ENCODE data around the gene TSNAXIP1. TPM values are rescaled to one million over a fixed set of nuclear protein-coding genes. Genes with fewer than 3 reads are reported as not detected.

TSNAXIP1 gene
- total and polyA plus RNA-seq, 10 of the 15 experiments (the other 5 are each of a cell fraction or from before 2014, with no cell fraction given), result 0.09 to 0.63 (median 0.37) TPM; not detected in 1

- intact Hi-C loops (cut with micrococcal nuclease; ENCODE audit: unreplicated experiment), result no loop called here
- no peaks in the 10 kb centered on the region for H3K79me2 ChIP-seq (ENCODE audit: control insufficient read depth, insufficient read depth, low read length)
- H3K27me3 ChIP-seq (replicated peaks in 1 of 2; ENCODE audit: control insufficient read depth in 2 of 2, insufficient read depth in 2 of 2, low read length in 1 of 2), result no peaks in the 10 kb centered on the region
- DNase-seq (ENCODE audit: low read depth, low spot score), result no peak
- H3K9ac ChIP-seq (ENCODE audit: control insufficient read depth, insufficient read depth, low read length), result no peak overlapping the region
- no peak for FAIRE-seq
- no peak overlapping the region for H2AFZ ChIP-seq (ENCODE audit: control insufficient read depth, low read depth, low read length)
- H3K4me1 ChIP-seq (ENCODE audit: control insufficient read depth, insufficient read depth, low read length), result no peaks in the 10 kb centered on the region
- ChIA-PET RAD21 (ENCODE audit: unreplicated experiment) (no interaction called here), SMC1A (ENCODE audit: uncharacterized antibody, unreplicated experiment) (no interaction called here), POLR2A (no interaction called here), CTCF (no interaction called here)
- BruUV-seq (replicated peaks), result no TSS peak
- WGBS (ENCODE audit: insufficient coverage, insufficient replicate concordance, low lambda C conversion rate, missing lambda C conversion rate), result 84% methylated on average over 2 of the region's 2 CpGs
- in situ Hi-C loops (cut with MboI), result no loop called here
- H3K27ac ChIP-seq (ENCODE audit: control insufficient read depth, insufficient read depth), result no peak overlapping the region
- H3K9me3 ChIP-seq (replicated peaks; ENCODE audit: control insufficient read depth, insufficient read depth, low read length), result no peaks in the 10 kb centered on the region
- H3K4me3 ChIP-seq, result no peak overlapping the region
- no peak overlapping the region for H3K4me2 ChIP-seq (ENCODE audit: control insufficient read depth, insufficient read depth)
- no peak for TF ChIP-seq POLR2AphosphoS2 (IDR thresholded peaks at IDR 0.05; ENCODE audit: low read depth, low read length)
- TF ChIP-seq USF1 (IDR thresholded peaks at IDR 0.05; ENCODE audit: borderline replicate concordance, extremely low read length, insufficient read depth, low read depth, low read length), result no peak
- no peak for TF ChIP-seq SMAD5 (IDR thresholded peaks at IDR 0.05; ENCODE audit: low read depth)
- ATAC-seq, result no peak
- H4K20me1 ChIP-seq (ENCODE audit: control insufficient read depth, insufficient read depth), result no peaks in the 10 kb centered on the region; the same call in 1 of the 2 replicates
- H3K36me3 ChIP-seq (ENCODE audit: control insufficient read depth in 2 of 2, insufficient read depth in 2 of 2, low read length in 1 of 2), result peaks cover 0 to under 1% of the 10 kb centered on the region in 2 experiments; a peak in 2 of 4 replicates
Measured at GRCh38 chr16:67822511-67822910, 15.8 kb downstream of the TSNAXIP1 start.

- Histone ChIP-seq H3K9me3 (replicated peaks; ENCODE audit: control insufficient read depth, insufficient read depth, low read length) (no peaks in the 10 kb centered on the region), H3K9ac (ENCODE audit: control insufficient read depth, insufficient read depth, low read length) (no peak overlapping the region), H3K4me3 (no peak overlapping the region), H3K27me3 (replicated peaks in 1 of 2; ENCODE audit: control insufficient read depth in 2 of 2, insufficient read depth in 2 of 2, low read length in 1 of 2) (no peaks in the 10 kb centered on the region), H3K36me3 (ENCODE audit: control insufficient read depth in 2 of 2, insufficient read depth in 2 of 2, low read length in 1 of 2) (peaks cover 3 to 4% of the 10 kb centered on the region in 2 experiments; a peak in 3 of 4 replicates), H3K4me1 (ENCODE audit: control insufficient read depth, insufficient read depth, low read length) (no peaks in the 10 kb centered on the region), H2AFZ (ENCODE audit: control insufficient read depth, low read depth, low read length) (no peak overlapping the region), H3K79me2 (ENCODE audit: control insufficient read depth, insufficient read depth, low read length) (no peaks in the 10 kb centered on the region), H4K20me1 (ENCODE audit: control insufficient read depth, insufficient read depth) (no peaks in the 10 kb centered on the region; the same call in 1 of the 2 replicates), H3K27ac (ENCODE audit: control insufficient read depth, insufficient read depth) (no peak overlapping the region), H3K4me2 (ENCODE audit: control insufficient read depth, insufficient read depth) (no peak overlapping the region)
- ChIA-PET RAD21 (ENCODE audit: unreplicated experiment) (interaction anchor here (1.2 kb wide), 1 partner anchor 19 kb away, joined by 3 read pairs; the partner anchor contains the start of genes RANBP10 and TSNAXIP1), SMC1A (ENCODE audit: uncharacterized antibody, unreplicated experiment) (no interaction called here), CTCF (interaction anchor here (3.1 kb wide), 1 partner anchor 9 kb away, joined by 20 read pairs; no protein-coding TSS in a partner anchor), POLR2A (interaction anchor here (0.6 kb wide), 1 partner anchor 419 kb away, joined by 5 read pairs; no protein-coding TSS in a partner anchor)
- DNase-seq (ENCODE audit: low read depth, low spot score) (no peak), ATAC-seq (no peak), FAIRE-seq (no peak)
- intact Hi-C loops (cut with micrococcal nuclease; ENCODE audit: unreplicated experiment), result no loop called here
- 80% methylated on average over 8 of the region's 8 CpGs for WGBS (ENCODE audit: insufficient coverage, insufficient replicate concordance, low lambda C conversion rate, missing lambda C conversion rate)
- in situ Hi-C loops (cut with MboI), result no loop called here
- BruUV-seq (replicated peaks), result no TSS peak
- TF ChIP-seq ZNF274 (IDR thresholded peaks at IDR 0.05; ENCODE audit: insufficient read depth, insufficient read length) (no peak), KAT2A (conservative IDR thresholded peaks at IDR 0.05; ENCODE audit: control insufficient read depth, low read depth, low read length) (no peak), STAT3 (IDR thresholded peaks at IDR 0.05; ENCODE audit: low read depth, low read length) (no peak), NBN (IDR thresholded peaks at IDR 0.05) (no peak), IKZF1 (conservative IDR thresholded peaks at IDR 0.05) (no peak), NFXL1 (IDR thresholded peaks at IDR 0.05; ENCODE audit: borderline replicate concordance) (no peak), RUNX3 (IDR thresholded peaks at IDR 0.05; ENCODE audit: low read length) (no peak), NR2C1 (IDR thresholded peaks at IDR 0.05) (no peak), LARP7 (IDR thresholded peaks at IDR 0.05) (no peak), MEF2A (IDR thresholded peaks at IDR 0.05; ENCODE audit: insufficient read depth, low read depth, low read length) (no peak), HSF1 (IDR thresholded peaks at IDR 0.05; ENCODE audit: low read depth, low read length) (no peak), ATF2 (IDR thresholded peaks at IDR 0.05; ENCODE audit: low read length) (no peak), WRNIP1 (IDR thresholded peaks at IDR 0.05; ENCODE audit: borderline replicate concordance, low read depth, low read length) (no peak)
Measured at GRCh38 chr16:67825119-67825518, 18.4 kb downstream of the TSNAXIP1 start.
